ENCODE measurements around the gene RUNX2.

Gene RUNX2

GRCh38 chr6:45302832-45303231 lies 25.3 kb upstream of the RUNX2 start:
- no peak overlapping the region for H3K9ac ChIP-seq
- H3K4me3 ChIP-seq (IDR thresholded peaks at IDR 0.05; ENCODE audit: insufficient read depth, low read depth, low read length) = no peak overlapping the region
- no peak overlapping the region for H3K4me2 ChIP-seq
- no peak overlapping the region for H3K27ac ChIP-seq
- no peaks in the 10 kb centered on the region for H3K36me3 ChIP-seq (ENCODE audit: insufficient read depth)
- H2AFZ ChIP-seq (ENCODE audit: low read depth) = no peak overlapping the region
- no peaks in the 10 kb centered on the region for H3K27me3 ChIP-seq (ENCODE audit: insufficient read depth, low read depth)
- no peaks in the 10 kb centered on the region for H3K79me2 ChIP-seq (ENCODE audit: insufficient read depth, low read depth)
- H4K20me1 ChIP-seq (ENCODE audit: insufficient read depth) = no peaks in the 10 kb centered on the region
- no peak for TF ChIP-seq CTCF (conservative IDR thresholded peaks at IDR 0.05; ENCODE audit: low read depth, low read length)
- peaks cover 20% of the 10 kb centered on the region for H3K4me1 ChIP-seq (ENCODE audit: low read depth, poor library complexity, severe bottlenecking)

GRCh38 chr6:45305546-45305945 lies 22.6 kb upstream of the RUNX2 start:
- TF ChIP-seq CTCF (conservative IDR thresholded peaks at IDR 0.05; ENCODE audit: low read depth, low read length) = no peak
- Histone ChIP-seq H3K4me1 (ENCODE audit: low read depth, poor library complexity, severe bottlenecking) (peaks cover 10% of the 10 kb centered on the region), H3K27me3 (ENCODE audit: insufficient read depth, low read depth) (no peaks in the 10 kb centered on the region), H3K4me3 (IDR thresholded peaks at IDR 0.05; ENCODE audit: insufficient read depth, low read depth, low read length) (no peak overlapping the region), H3K4me2 (no peak overlapping the region), H4K20me1 (ENCODE audit: insufficient read depth) (no peaks in the 10 kb centered on the region), H3K36me3 (ENCODE audit: insufficient read depth) (no peaks in the 10 kb centered on the region), H3K79me2 (ENCODE audit: insufficient read depth, low read depth) (no peaks in the 10 kb centered on the region), H2AFZ (ENCODE audit: low read depth) (no peak overlapping the region), H3K9ac (no peak overlapping the region), H3K27ac (no peak overlapping the region)

- Histone ChIP-seq H3K4me2 (peak overlapping the region; percentile 21; the same call in 1 of the 2 replicates), H2AFZ (ENCODE audit: low read depth) (no peak overlapping the region), H3K79me2 (ENCODE audit: insufficient read depth, low read depth) (no peaks in the 10 kb centered on the region), H3K27me3 (ENCODE audit: insufficient read depth, low read depth) (no peaks in the 10 kb centered on the region), H3K36me3 (ENCODE audit: insufficient read depth) (no peaks in the 10 kb centered on the region), H3K4me3 (IDR thresholded peaks at IDR 0.05; ENCODE audit: insufficient read depth, low read depth, low read length) (no peak overlapping the region), H3K9ac (no peak overlapping the region), H3K27ac (no peak overlapping the region), H4K20me1 (ENCODE audit: insufficient read depth) (no peaks in the 10 kb centered on the region), H3K4me1 (ENCODE audit: low read depth, poor library complexity, severe bottlenecking) (peaks cover 13% of the 10 kb centered on the region)
- TF ChIP-seq CTCF (conservative IDR thresholded peaks at IDR 0.05; ENCODE audit: low read depth, low read length) = 0 out of 2 replicates have a peak, but pooled peaks have one; percentile 13
These were observed 17.9 kb upstream of the RUNX2 start for GRCh38 chr6:45310118-45310788.

- H3K27ac ChIP-seq = no peak overlapping the region
These were observed 14.0 kb upstream of the RUNX2 start for GRCh38 chr6:45314146-45314545.

More at GRCh38 chr6:45314146-45314545, 14.0 kb upstream of the RUNX2 start:
- H3K4me1 ChIP-seq (ENCODE audit: low read depth, poor library complexity, severe bottlenecking) = peaks cover 13% of the 10 kb centered on the region
- TF ChIP-seq CTCF (conservative IDR thresholded peaks at IDR 0.05; ENCODE audit: low read depth, low read length) = no peak
- no peak overlapping the region for H2AFZ ChIP-seq (ENCODE audit: low read depth)
- no peak overlapping the region for H3K4me3 ChIP-seq (IDR thresholded peaks at IDR 0.05; ENCODE audit: insufficient read depth, low read depth, low read length)
- H3K9ac ChIP-seq = no peak overlapping the region
- no peaks in the 10 kb centered on the region for H3K79me2 ChIP-seq (ENCODE audit: insufficient read depth, low read depth)
- no peak overlapping the region for H3K4me2 ChIP-seq
- H4K20me1 ChIP-seq (ENCODE audit: insufficient read depth) = no peaks in the 10 kb centered on the region
- no peaks in the 10 kb centered on the region for H3K27me3 ChIP-seq (ENCODE audit: insufficient read depth, low read depth)
- H3K36me3 ChIP-seq (ENCODE audit: insufficient read depth) = no peaks in the 10 kb centered on the region
